ENCODE data around the gene HDAC5.

- no peak for TF ChIP-seq CTCF (IDR thresholded peaks at IDR 0.05)
- no peak for TF ChIP-seq POLR2AphosphoS5 (IDR thresholded peaks at IDR 0.05; ENCODE audit: low read depth, low read length)
- no peak for TF ChIP-seq REST (IDR thresholded peaks at IDR 0.05; ENCODE audit: insufficient read depth in 1 of 2, low read depth in 2 of 2, low read length in 1 of 2)
- no peak for TF ChIP-seq SIN3A (IDR thresholded peaks at IDR 0.05; ENCODE audit: borderline replicate concordance, insufficient read depth, low read depth, low read length)
Observed at GRCh38 chr17:44082256-44082927, 41.0 kb downstream of the HDAC5 start.
